Lung (tissue), 12 donors: ENCODE measurements around the gene TRUB1. TPM values are rescaled to one million over a fixed set of nuclear protein-coding genes. Genes with fewer than 3 reads are reported as not detected.

Source experiments
- ATAC-seq: fragments of 200-7000 bp; cut with Tn5 transposase; one replicate; pipeline ENCODE4 v1.9.1; 2020; ENCODE audit warnings: moderate number of reproducible peaks; ENCODE audit not compliant: insufficient read depth, low FRiP score
- DNase-seq, 3 donors: peaks; one replicate each; pipeline ENCODE4 v3.0.0-alpha.2; 2013 to 2017
- H3K27ac ChIP-seq, 2 donors: one replicate each; pipeline ENCODE4 v1.5.1; 2013; ENCODE audit warnings: mild to moderate bottlenecking in 2 of 2, moderate library complexity in 2 of 2, control low read depth in 1 of 2, inconsistent platforms in 1 of 2, low read depth in 1 of 2, low read length in 1 of 2
- H3K27me3 ChIP-seq, 3 donors: one replicate each; pipeline ENCODE4 v1.5.1; 2013; ENCODE audit warnings: low read length in 2 of 3; ENCODE audit not compliant: control insufficient read depth in 3 of 3, insufficient read depth in 3 of 3
- H3K36me3 ChIP-seq, 4 donors: one replicate each; pipeline ENCODE4 v1.5.1; 2013; ENCODE audit warnings: low read length in 4 of 4, mild to moderate bottlenecking in 1 of 4, moderate library complexity in 1 of 4; ENCODE audit not compliant: control insufficient read depth in 4 of 4, insufficient read depth in 4 of 4
- H3K4me1 ChIP-seq, 5 donors: one replicate each; pipeline ENCODE4 v1.5.1; 2013; ENCODE audit warnings: low read length in 5 of 5, mild to moderate bottlenecking in 2 of 5, moderate library complexity in 1 of 5; ENCODE audit not compliant: control insufficient read depth in 5 of 5, insufficient read depth in 5 of 5
- H3K4me3 ChIP-seq: one replicate; pipeline ENCODE4 v1.5.1; 2013; ENCODE audit warnings: mild to moderate bottlenecking, control low read depth, moderate library complexity
- H3K9ac ChIP-seq, 2 donors: one replicate each; pipeline ENCODE4 v1.5.1; 2013; ENCODE audit warnings: low read length in 2 of 2, control low read depth in 1 of 2; ENCODE audit not compliant: insufficient read depth in 1 of 2
- H3K9me3 ChIP-seq, 4 donors: one replicate each; pipeline ENCODE4 v1.5.1; 2013; ENCODE audit warnings: low read length in 3 of 4, mild to moderate bottlenecking in 1 of 4, moderate library complexity in 1 of 4; ENCODE audit not compliant: control insufficient read depth in 4 of 4, insufficient read depth in 3 of 4
- WGBS, 2 donors: extraction: QIAGEN DNeasy Blood & Tissue Kit; methylation state at CpG; one replicate each; pipeline ENCODE4 v1.1.7; 2013; 5-methylcytosine and 5-hydroxymethylcytosine counted together
- polyA plus RNA-seq, 2 donors: library from polyadenylated mRNA; stranded (reverse); fragments of 200-250 nt; gene quantifications; one replicate each; pipeline ENCODE4 v1.2.1, GENCODE V29; 2013
- total RNA-seq, 2 donors: library from RNA; depleted of rRNA in 1 of 2; stranded (reverse); fragments of >200 nt in 1 of 2; gene quantifications; one replicate each; pipeline ENCODE4 v1.2.1, GENCODE V29; 2014 to 2021
- TF ChIP-seq, protein P1 (sequence below): IDR thresholded peaks from 2 replicates; pipeline ENCODE4 v1.5.1; 2012; ENCODE audit warnings: mild to moderate bottlenecking; ENCODE audit errors: control extremely low read depth, extremely low read depth
- donor health status: control.
- donor health status: control.
- donor health status: Bipolar disorder and iron deficiency.
- donor health status: healthy.
- donor health status: DM: yes; HTN: yes; CAD: no.

TRUB1 gene
- total and polyA plus RNA-seq, 4 donors: 4.9 to 27.0 (median 10.7) TPM

DNA sequence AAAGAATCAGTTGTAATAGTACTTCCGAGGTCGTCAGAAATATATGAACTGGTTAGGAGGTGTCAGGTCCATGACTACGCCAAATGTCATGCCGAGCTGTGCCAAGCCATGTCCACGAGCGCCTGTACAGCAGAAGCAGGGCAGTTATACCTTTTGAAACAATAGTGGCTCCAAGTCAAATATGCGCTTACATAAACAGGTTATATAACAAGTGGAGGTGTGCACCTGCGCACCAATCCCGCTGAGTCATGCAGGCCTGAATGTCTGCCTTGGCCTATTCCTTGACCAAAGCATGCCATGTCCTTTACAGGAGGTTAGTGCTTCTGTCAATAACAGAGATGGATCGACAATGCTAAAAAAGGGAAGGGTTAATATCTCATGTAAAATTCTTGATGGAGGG lies 21.3 kb upstream of the TRUB1 start:
- no peaks in the 10 kb centered on the region for H3K27me3 ChIP-seq
- ATAC-seq: no peak
- H3K27ac ChIP-seq: no peak overlapping the region
- H3K9me3 ChIP-seq: no peaks in the 10 kb centered on the region
- no peaks in the 10 kb centered on the region for H3K4me1 ChIP-seq
- TF ChIP-seq, protein P1, sequence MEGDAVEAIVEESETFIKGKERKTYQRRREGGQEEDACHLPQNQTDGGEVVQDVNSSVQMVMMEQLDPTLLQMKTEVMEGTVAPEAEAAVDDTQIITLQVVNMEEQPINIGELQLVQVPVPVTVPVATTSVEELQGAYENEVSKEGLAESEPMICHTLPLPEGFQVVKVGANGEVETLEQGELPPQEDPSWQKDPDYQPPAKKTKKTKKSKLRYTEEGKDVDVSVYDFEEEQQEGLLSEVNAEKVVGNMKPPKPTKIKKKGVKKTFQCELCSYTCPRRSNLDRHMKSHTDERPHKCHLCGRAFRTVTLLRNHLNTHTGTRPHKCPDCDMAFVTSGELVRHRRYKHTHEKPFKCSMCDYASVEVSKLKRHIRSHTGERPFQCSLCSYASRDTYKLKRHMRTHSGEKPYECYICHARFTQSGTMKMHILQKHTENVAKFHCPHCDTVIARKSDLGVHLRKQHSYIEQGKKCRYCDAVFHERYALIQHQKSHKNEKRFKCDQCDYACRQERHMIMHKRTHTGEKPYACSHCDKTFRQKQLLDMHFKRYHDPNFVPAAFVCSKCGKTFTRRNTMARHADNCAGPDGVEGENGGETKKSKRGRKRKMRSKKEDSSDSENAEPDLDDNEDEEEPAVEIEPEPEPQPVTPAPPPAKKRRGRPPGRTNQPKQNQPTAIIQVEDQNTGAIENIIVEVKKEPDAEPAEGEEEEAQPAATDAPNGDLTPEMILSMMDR: no peak
- H3K9ac ChIP-seq: no peak overlapping the region
- H3K4me3 ChIP-seq: no peak overlapping the region
- DNase-seq: no peak
- 95% methylated on average over 10 of the region's 10 CpGs for WGBS, 2 donors
- H3K36me3 ChIP-seq: no peaks in the 10 kb centered on the region

DNA sequence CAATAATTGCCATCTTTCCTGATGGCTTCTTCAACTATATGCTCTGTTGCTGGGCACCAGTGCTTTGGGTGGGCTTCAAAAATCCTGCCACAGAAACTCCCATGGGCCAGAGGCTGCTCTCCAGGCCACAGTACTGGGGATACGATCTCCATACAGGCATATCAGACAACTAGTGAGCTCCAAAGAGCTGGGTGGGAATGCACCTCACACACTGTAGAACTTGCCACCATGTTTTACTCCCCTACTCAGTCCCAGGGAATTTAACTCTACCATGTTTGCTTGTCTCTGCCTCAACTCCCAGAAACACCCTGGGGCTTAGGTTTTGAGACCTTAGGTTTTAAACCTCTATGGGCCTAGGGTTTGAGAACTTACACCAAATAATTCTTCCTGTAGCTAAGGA lies 20.5 kb upstream of the TRUB1 start:
- 92 to 100% methylated on average over 1 of the region's 1 CpG for WGBS, 2 donors
- no peak for ATAC-seq
- Histone ChIP-seq H3K9ac (no peak overlapping the region), H3K27me3 (no peaks in the 10 kb centered on the region), H3K9me3 (no peaks in the 10 kb centered on the region), H3K4me3 (no peak overlapping the region), H3K4me1 (no peaks in the 10 kb centered on the region), H3K36me3 (no peaks in the 10 kb centered on the region), H3K27ac (no peak overlapping the region)
- DNase-seq: no peak
- TF ChIP-seq, protein P1: no peak

- WGBS, 2 donors: 51 to 72% methylated on average over 3 of the region's 3 CpGs
Measured at GRCh38 chr10:114917927-114918672, 19.9 kb upstream of the TRUB1 start.

More at GRCh38 chr10:114917927-114918672, 19.9 kb upstream of the TRUB1 start:
- ATAC-seq: peak; percentile 56
- no peak overlapping the region for H3K9ac ChIP-seq
- no peak for DNase-seq
- H3K9me3 ChIP-seq: no peaks in the 10 kb centered on the region
- no peaks in the 10 kb centered on the region for H3K27me3 ChIP-seq
- no peak overlapping the region for H3K27ac ChIP-seq
- TF ChIP-seq, protein P1: no peak
- no peaks in the 10 kb centered on the region for H3K36me3 ChIP-seq
- H3K4me1 ChIP-seq: no peaks in the 10 kb centered on the region
- no peak overlapping the region for H3K4me3 ChIP-seq
